PC-9 (cell line): ENCODE data around the gene LPCAT1. TPM values are rescaled to one million over a fixed set of nuclear protein-coding genes. Genes with fewer than 3 reads are reported as not detected.
"Not testable (repeated sequence)": the region's sequence is repeated elsewhere in the genome, so short reads cannot be mapped to it uniquely, and the experiment has no call there.

Experiments
- BruUV-seq: library from RNA; stranded (reverse); fragments of 400-500 nt; replicated peaks from 2 replicates; lab custom pipeline; 2021; lab: Mats Ljungman, UMichigan
- CTCF ChIA-PET: fragments of 300-600 bp; sonication (Branson Sonifier 250); formaldehyde crosslinking; loops from one replicate; lab custom pipeline; 2022; ENCODE audit warnings: antibody characterized with exemption; lab: Charles Lee
- POLR2A ChIA-PET: fragments of 300-600 bp; sonication (Branson Sonifier 250); formaldehyde crosslinking; loops from one replicate; lab custom pipeline; 2022; ENCODE audit warnings: antibody characterized with exemption; ENCODE audit not compliant: unreplicated experiment; lab: Charles Lee
- DNase-seq, 2 experiments: peaks; one replicate each; pipeline versions ENCODE4 v3.0.0 to v3.0.0-alpha.2; 2015 to 2022; ENCODE audit warnings: mixed read lengths in 1 of 2
- H2AFZ ChIP-seq: fragments of 200-600 bp; sonication (generic); 2 replicates; pipeline ENCODE4 v1.8.1; 2017; ENCODE audit warnings: antibody characterized with exemption
- H3F3A ChIP-seq: fragments of 200-600 bp; sonication (generic); 2 replicates; pipeline ENCODE4 v1.8.1; 2017; ENCODE audit warnings: antibody characterized with exemption, mild to moderate bottlenecking, low read depth; ENCODE audit not compliant: insufficient read depth
- H3K27ac ChIP-seq: fragments of 200-600 bp; sonication (generic); 2 replicates; pipeline ENCODE4 v1.6.1; 2016; ENCODE audit warnings: mixed run types
- H3K27me3 ChIP-seq: fragments of 200-600 bp; sonication (generic); 2 replicates; pipeline ENCODE4 v1.6.1; 2016; ENCODE audit warnings: low read depth, mixed run types; ENCODE audit not compliant: insufficient read depth
- H3K36me3 ChIP-seq: fragments of 200-600 bp; sonication (generic); 2 replicates; pipeline ENCODE4 v1.6.1; 2016; ENCODE audit warnings: low read depth, mixed run types
- H3K4me1 ChIP-seq: fragments of 200-600 bp; sonication (generic); replicated peaks from 2 replicates; pipeline ENCODE4 v1.6.1; 2016; ENCODE audit warnings: mixed run types; ENCODE audit not compliant: insufficient read depth
- H3K4me2 ChIP-seq: fragments of 200-600 bp; sonication (generic); 2 replicates; pipeline ENCODE4 v1.6.1; 2017; ENCODE audit warnings: mixed run types
- H3K4me3 ChIP-seq: fragments of 200-600 bp; sonication (generic); 2 replicates; pipeline ENCODE4 v1.6.1; 2016; ENCODE audit warnings: mixed run types
- H3K79me2 ChIP-seq: fragments of 200-600 bp; sonication (generic); 2 replicates; pipeline ENCODE4 v1.6.1; 2017; ENCODE audit warnings: low read depth, mixed run types
- H3K9me2 ChIP-seq: fragments of 200-600 bp; sonication (generic); 2 replicates; pipeline ENCODE4 v1.8.1; 2017; ENCODE audit warnings: mild to moderate bottlenecking; ENCODE audit not compliant: insufficient read depth
- H3K9me3 ChIP-seq: fragments of 200-600 bp; sonication (generic); 2 replicates; pipeline ENCODE4 v1.8.1; 2016; ENCODE audit warnings: low read depth; ENCODE audit not compliant: insufficient read depth
- H4K20me1 ChIP-seq: fragments of 200-600 bp; sonication (generic); 2 replicates; pipeline ENCODE4 v1.8.1; 2017; ENCODE audit not compliant: insufficient read depth
- EZH2 ChIP-seq: fragments of 200-600 bp; sonication (generic); IDR thresholded peaks from 2 replicates; pipeline ENCODE4 v1.8.0; 2017; ENCODE audit warnings: antibody characterized with exemption, low read depth
- intact Hi-C: fragments of 100-400 bp; cut with micrococcal nuclease; formaldehyde crosslinking; loops from one replicate; pipeline ENCODE4 v1.10.0; 2022; ENCODE audit not compliant: unreplicated experiment
- total RNA-seq: library from RNA; stranded (reverse); gene quantifications from 2 replicates; pipeline ENCODE4 v1.2.3, GENCODE V29; 2021
- TF ChIP-seq, protein P1 (sequence below): fragments of 200-600 bp; sonication (generic); conservative IDR thresholded peaks from 2 replicates; pipeline ENCODE4 v1.6.1; 2017; ENCODE audit warnings: mixed run types, antibody characterized with exemption, mild to moderate bottlenecking, moderate library complexity

LPCAT1 gene
- total RNA-seq, 1 experiment from 2014 or later: 96.1 TPM

DNA sequence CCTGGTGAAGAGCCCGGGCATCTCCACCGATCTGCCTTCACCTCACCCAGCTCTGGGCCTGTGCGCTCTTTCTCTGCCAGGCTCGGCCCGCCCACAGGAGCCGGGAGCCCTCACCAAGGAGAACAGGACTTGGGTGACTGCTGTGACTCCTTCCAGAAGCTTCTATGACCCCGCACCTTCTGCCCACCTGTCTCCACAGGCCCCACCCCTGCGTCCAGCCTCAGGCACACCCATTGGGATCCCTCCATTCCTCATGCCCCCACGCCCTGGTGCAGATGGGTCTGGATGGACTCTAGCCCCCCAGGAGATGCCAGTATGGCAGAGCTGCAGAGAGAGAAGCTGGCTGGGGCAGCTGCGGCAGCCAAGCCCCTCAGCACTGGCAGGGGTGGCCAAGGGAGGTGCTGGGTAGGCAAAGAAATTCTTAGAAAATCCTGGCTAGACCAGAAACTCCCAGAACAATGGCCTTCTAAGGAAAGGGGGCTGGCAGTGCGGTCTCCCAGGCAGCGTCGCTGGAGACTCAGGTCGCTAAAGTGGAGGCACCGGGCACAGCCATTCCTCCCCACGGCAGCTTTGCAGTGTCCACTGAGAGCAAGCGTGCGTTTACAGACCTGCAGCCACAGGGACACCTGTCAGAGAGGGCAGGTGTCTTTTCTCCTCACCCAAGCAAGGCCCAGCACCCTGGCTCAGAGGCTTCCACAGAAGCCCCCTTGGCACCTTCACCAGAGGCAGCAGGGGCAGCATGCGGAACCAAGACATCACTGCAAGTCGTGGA is 17.3 kb downstream of the LPCAT1 start:
- no peaks in the 10 kb centered on the region for H3K9me3 ChIP-seq

DNA sequence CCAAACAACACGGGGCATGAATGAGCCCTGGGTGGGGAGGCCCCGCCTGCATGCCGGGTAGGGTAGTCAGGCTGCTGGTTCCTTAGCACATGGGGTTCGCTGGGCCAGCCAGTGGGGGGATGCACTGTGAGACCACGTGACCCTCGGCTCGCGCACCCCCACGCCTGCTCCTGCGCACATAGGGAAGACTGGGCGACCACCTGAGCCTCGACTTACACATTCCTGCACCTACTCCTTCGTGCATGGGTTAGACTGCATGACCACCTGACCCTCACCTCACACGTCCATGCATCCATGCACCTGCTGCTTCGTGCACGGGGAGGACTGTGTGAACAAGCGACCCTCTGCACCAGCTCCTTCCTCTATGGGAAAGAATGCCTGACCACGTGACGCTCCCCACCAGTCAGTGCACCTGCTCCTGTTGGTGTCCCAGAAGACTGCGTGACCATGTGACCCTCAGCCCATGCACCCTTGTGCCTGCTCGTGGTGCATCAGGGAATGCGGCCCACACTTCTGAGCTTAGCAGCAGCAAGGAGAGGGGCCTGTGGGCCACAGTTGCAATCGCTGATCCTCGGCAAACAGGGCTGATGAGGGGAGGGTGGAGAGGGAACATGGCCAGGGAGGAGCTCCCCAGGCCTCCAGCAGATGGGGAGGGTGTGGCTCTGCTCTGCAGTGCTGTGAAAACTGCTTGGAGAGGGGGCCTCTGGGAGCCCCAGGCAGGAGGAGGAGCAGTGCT is 18.1 kb downstream of the LPCAT1 start:
- Histone ChIP-seq H3F3A (0 out of 2 replicates have a peak, but pooled peaks cover 6% of the 10 kb centered on the region), H3K27ac (no peak overlapping the region), H3K27me3 (no peaks in the 10 kb centered on the region), H3K4me3 (no peak overlapping the region), H3K4me1 (no peaks in the 10 kb centered on the region), H3K9me2 (no peaks in the 10 kb centered on the region), H3K36me3 (no peaks in the 10 kb centered on the region), H3K79me2 (peaks cover 76% of the 10 kb centered on the region), H3K9me3 (no peaks in the 10 kb centered on the region), H4K20me1 (peaks cover 90% of the 10 kb centered on the region), H3K4me2 (no peak overlapping the region), H2AFZ (no peak overlapping the region)
- no TSS peak for BruUV-seq
- DNase-seq: no peak
- no peak for TF ChIP-seq EZH2
- TF ChIP-seq, protein P1, sequence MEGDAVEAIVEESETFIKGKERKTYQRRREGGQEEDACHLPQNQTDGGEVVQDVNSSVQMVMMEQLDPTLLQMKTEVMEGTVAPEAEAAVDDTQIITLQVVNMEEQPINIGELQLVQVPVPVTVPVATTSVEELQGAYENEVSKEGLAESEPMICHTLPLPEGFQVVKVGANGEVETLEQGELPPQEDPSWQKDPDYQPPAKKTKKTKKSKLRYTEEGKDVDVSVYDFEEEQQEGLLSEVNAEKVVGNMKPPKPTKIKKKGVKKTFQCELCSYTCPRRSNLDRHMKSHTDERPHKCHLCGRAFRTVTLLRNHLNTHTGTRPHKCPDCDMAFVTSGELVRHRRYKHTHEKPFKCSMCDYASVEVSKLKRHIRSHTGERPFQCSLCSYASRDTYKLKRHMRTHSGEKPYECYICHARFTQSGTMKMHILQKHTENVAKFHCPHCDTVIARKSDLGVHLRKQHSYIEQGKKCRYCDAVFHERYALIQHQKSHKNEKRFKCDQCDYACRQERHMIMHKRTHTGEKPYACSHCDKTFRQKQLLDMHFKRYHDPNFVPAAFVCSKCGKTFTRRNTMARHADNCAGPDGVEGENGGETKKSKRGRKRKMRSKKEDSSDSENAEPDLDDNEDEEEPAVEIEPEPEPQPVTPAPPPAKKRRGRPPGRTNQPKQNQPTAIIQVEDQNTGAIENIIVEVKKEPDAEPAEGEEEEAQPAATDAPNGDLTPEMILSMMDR: no peak
- intact Hi-C loops: no loop called here
- ChIA-PET POLR2A (interaction anchor here (0.7 kb wide), 1 partner anchor 23 kb away, joined by 4 read pairs; no protein-coding TSS in a partner anchor), CTCF (no interaction called here)

More for the DNA sequence above, 17.3 kb downstream of the LPCAT1 start:
- H3K4me3 ChIP-seq: no peak overlapping the region
- intact Hi-C loops: no loop called here
- H3K27me3 ChIP-seq: no peaks in the 10 kb centered on the region
- H3K27ac ChIP-seq: no peak overlapping the region
- H3K79me2 ChIP-seq: peaks cover 82% of the 10 kb centered on the region
- TF ChIP-seq EZH2: no peak
- TF ChIP-seq, protein P1: no peak
- ChIA-PET POLR2A (interaction anchor here (0.7 kb wide), 1 partner anchor 24 kb away, joined by 4 read pairs; no protein-coding TSS in a partner anchor), CTCF (no interaction called here)
- 0 out of 2 replicates have a peak, but pooled peaks cover under 1% of the 10 kb centered on the region for H3K4me1 ChIP-seq
- no peak for DNase-seq
- H2AFZ ChIP-seq: no peak overlapping the region
- peaks cover 84% of the 10 kb centered on the region for H4K20me1 ChIP-seq
- H3K36me3 ChIP-seq: no peaks in the 10 kb centered on the region; the same call in 1 of the 2 replicates
- no peak overlapping the region for H3K4me2 ChIP-seq
- H3F3A ChIP-seq: 0 out of 2 replicates have a peak, but pooled peaks cover 6% of the 10 kb centered on the region
- no TSS peak for BruUV-seq
- H3K9me2 ChIP-seq: no peaks in the 10 kb centered on the region

DNA sequence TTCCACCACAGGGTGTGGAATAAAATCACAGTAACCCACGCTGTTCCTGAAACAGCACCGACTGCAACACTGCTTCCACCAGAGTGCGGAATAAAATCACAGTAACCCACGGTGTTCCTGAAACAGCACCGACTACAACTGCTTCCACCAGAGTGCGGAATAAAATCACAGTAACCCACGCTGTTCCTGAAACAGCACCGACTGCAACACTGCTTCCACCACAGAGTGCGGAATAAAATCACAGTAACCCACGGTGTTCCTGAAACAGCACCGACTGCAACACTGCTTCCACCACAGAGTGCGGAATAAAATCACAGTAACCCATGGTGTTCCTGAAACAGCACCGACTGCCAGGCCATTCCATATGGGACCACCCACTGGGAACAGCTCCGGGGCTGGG is 18.7 kb downstream of the LPCAT1 start:
- CTCF ChIA-PET: not testable (repeated sequence)

More for the DNA sequence above, 18.7 kb downstream of the LPCAT1 start:
- H4K20me1 ChIP-seq: peaks cover 88% of the 10 kb centered on the region
- H3F3A ChIP-seq, POLR2A ChIA-PET, H3K9me2 ChIP-seq, H3K9me3 ChIP-seq, BruUV-seq, H3K4me3 ChIP-seq, H3K27ac ChIP-seq, H2AFZ ChIP-seq, H3K27me3 ChIP-seq, intact Hi-C loops, H3K4me1 ChIP-seq, DNase-seq, H3K36me3 ChIP-seq, H3K4me2 ChIP-seq: not testable (repeated sequence)
- H3K79me2 ChIP-seq: peaks cover 70% of the 10 kb centered on the region
